B cell (primary cell): ENCODE data around the gene PFDN6. TPM values are rescaled to one million over a fixed set of nuclear protein-coding genes. Genes with fewer than 3 reads are reported as not detected.

ENCODE experiments used
- ATAC-seq: fragments of 200-7000 bp; cut with Tn5 transposase; one replicate; pipeline ENCODE4 v1.10.0; 2021; ENCODE audit warnings: low read depth, mild to moderate bottlenecking, moderate number of reproducible peaks, moderate library complexity
- CTCF ChIA-PET: fragments of 350-600 bp; sonication (Branson Sonifier 250); formaldehyde crosslinking; loops from one replicate; lab custom pipeline; 2021; ENCODE audit warnings: antibody characterized with exemption, inconsistent platforms; lab: Charles Lee
- POLR2A ChIA-PET: fragments of 350-600 bp; sonication (Branson Sonifier 250); formaldehyde crosslinking; loops from one replicate; lab custom pipeline; 2021; ENCODE audit warnings: antibody characterized with exemption; lab: Charles Lee
- DNase-seq: peaks from one replicate; pipeline ENCODE4 v3.0.0; 2013
- H2AFZ ChIP-seq: 2 replicates; pipeline ENCODE4 v1.6.1; 2012; ENCODE audit warnings: mild to moderate bottlenecking, low read depth, low read length; ENCODE audit not compliant: insufficient read depth, poor library complexity, severe bottlenecking
- H3K27ac ChIP-seq, 2 donors: 1 replicate in 1 of 2; 2 replicates in 1 of 2; pipeline ENCODE4 v1.5.1; 2012 to 2013; ENCODE audit warnings: low read length in 2 of 2, mild to moderate bottlenecking in 2 of 2, moderate library complexity in 1 of 2
- H3K27me3 ChIP-seq, 4 experiments: fragments of 200-600 bp in 1 of 4; sonication (generic) in 1 of 4; replicated peaks in 1 of 4; 1 replicate in 2 of 4; 2 replicates in 2 of 4; pipeline versions ENCODE4 v1.6.1 to v1.7.0; 2013 to 2016; ENCODE audit warnings: low read length in 3 of 4, mild to moderate bottlenecking in 2 of 4, mixed read lengths in 1 of 4, moderate library complexity in 1 of 4; ENCODE audit not compliant: insufficient read depth in 4 of 4, control insufficient read depth in 3 of 4; ENCODE audit errors: control extremely low read depth in 1 of 4
- H3K36me3 ChIP-seq, 2 experiments: replicated peaks in 1 of 2; 1 replicate in 1 of 2; 2 replicates in 1 of 2; pipeline versions ENCODE4 v1.6.1 to v1.7.1; 2013; ENCODE audit warnings: low read length in 1 of 2; ENCODE audit not compliant: insufficient read depth in 2 of 2, control insufficient read depth in 1 of 2; ENCODE audit errors: control extremely low read depth in 1 of 2, extremely low read depth in 1 of 2
- H3K4me1 ChIP-seq, 2 donors: fragments of 200-600 bp in 1 of 2; sonication (generic) in 1 of 2; 1 replicate in 1 of 2; 2 replicates in 1 of 2; pipeline versions ENCODE4 v1.5.1 to v1.6.1; 2013 to 2017; ENCODE audit warnings: low read length in 2 of 2; ENCODE audit not compliant: control insufficient read depth in 2 of 2, insufficient read depth in 2 of 2
- H3K4me2 ChIP-seq: replicated peaks from 2 replicates; pipeline ENCODE3; 2012; ENCODE audit warnings: mild to moderate bottlenecking, low read depth, low read length; ENCODE audit not compliant: poor library complexity, severe bottlenecking
- H3K4me3 ChIP-seq, 5 experiments: fragments of 200-600 bp in 1 of 5; sonication (generic) in 1 of 5; 1 replicate in 3 of 5; 2 replicates in 2 of 5; pipeline versions ENCODE4 v1.5.1 to v1.7.0; 2011 to 2016; ENCODE audit warnings: low read length in 4 of 5, mild to moderate bottlenecking in 4 of 5, low read depth in 2 of 5, control low read depth in 1 of 5, moderate library complexity in 1 of 5; ENCODE audit not compliant: insufficient read depth in 1 of 5; ENCODE audit errors: control extremely low read depth in 1 of 5, extremely low read depth in 1 of 5
- H3K79me2 ChIP-seq: fragments of 200-600 bp; sonication (generic); one replicate; pipeline ENCODE4 v1.6.0; 2016; ENCODE audit warnings: low read length; ENCODE audit not compliant: control insufficient read depth, insufficient read depth
- H3K9ac ChIP-seq: fragments of 200-600 bp; sonication (generic); 2 replicates; pipeline ENCODE4 v1.6.1; 2017; ENCODE audit warnings: mild to moderate bottlenecking, low read length, moderate library complexity
- H3K9me3 ChIP-seq, 3 donors: one replicate each; pipeline versions ENCODE4 v1.6.1 to v1.7.1; 2013; ENCODE audit warnings: low read length in 2 of 3; ENCODE audit not compliant: control insufficient read depth in 2 of 3, insufficient read depth in 1 of 3; ENCODE audit errors: control extremely low read depth in 1 of 3
- H4K20me1 ChIP-seq: 2 replicates; pipeline ENCODE4 v1.6.0; 2012; ENCODE audit warnings: mild to moderate bottlenecking, low read length; ENCODE audit not compliant: insufficient read depth, control insufficient read depth, poor library complexity, severe bottlenecking
- H3K27ac Mint-ChIP-seq: one replicate; pipeline ENCODE4 v1.8.0; 2021; ENCODE audit warnings: mixed read lengths
- H3K27me3 Mint-ChIP-seq: one replicate; pipeline ENCODE4 v1.8.0; 2021; ENCODE audit warnings: mixed read lengths
- H3K4me1 Mint-ChIP-seq: one replicate; pipeline ENCODE4 v1.8.0; 2021; ENCODE audit warnings: mixed read lengths
- H3K4me3 Mint-ChIP-seq: one replicate; pipeline ENCODE4 v1.8.0; 2021; ENCODE audit warnings: mixed read lengths
- H3K9me3 Mint-ChIP-seq: one replicate; pipeline ENCODE4 v1.8.0; 2022; ENCODE audit warnings: mixed read lengths; ENCODE audit not compliant: insufficient read depth
- CTCF ChIP-seq: fragments of 200-600 bp; IDR thresholded peaks from one replicate; pipeline ENCODE4 v1.8.0; 2022; ENCODE audit warnings: antibody characterized with exemption, mild to moderate bottlenecking
- EZH2 ChIP-seq: IDR thresholded peaks from 2 replicates; pipeline ENCODE4 v1.6.1; 2012; ENCODE audit warnings: borderline replicate concordance, low read depth, mild to moderate bottlenecking, moderate library complexity, low read length; ENCODE audit not compliant: insufficient read depth, poor library complexity, severe bottlenecking
- WGBS: methylation state at CpG from one replicate; pipeline ENCODE4 v1.1.5; 2013; ENCODE audit warnings: missing lambda C conversion rate; ENCODE audit not compliant: insufficient coverage; 5-methylcytosine and 5-hydroxymethylcytosine counted together
- intact Hi-C: fragments of 100-400 bp; cut with micrococcal nuclease; formaldehyde crosslinking; loops from one replicate; pipeline ENCODE4 v1.10.0; 2022
- polyA plus RNA-seq: library from polyadenylated mRNA; depleted of rRNA; stranded (reverse); fragments of >200 nt; gene quantifications from 2 replicates; pipeline ENCODE4 v1.2.3, GENCODE V29; 2012
- total RNA-seq, 2 donors: library from RNA; stranded (reverse); fragments of 120-200 nt in 1 of 2; gene quantifications; 1 replicate in 1 of 2; 2 replicates in 1 of 2; pipeline versions ENCODE4 v1.2.3 to v1.2.4, GENCODE V29; 2013 to 2022

The PFDN6 gene
- total and polyA plus RNA-seq, 2 donors (not counting 1 experiment from before 2014, with no cell fraction given): 33.2 to 51.1 TPM

GRCh38 chr6:33292996-33293682 is 3.7 kb downstream of the PFDN6 start:
- ChIA-PET POLR2A (interaction anchor here (0.5 to 1.2 kb wide), 2 partner anchors 19 to 95 kb away, joined by 3 to 6 read pairs; no protein-coding TSS in a partner anchor), CTCF (interaction anchor here (1.4 kb wide), 1 partner anchor 15 kb away, joined by 3 read pairs; no protein-coding TSS in a partner anchor)
- DNase-seq (no peak), ATAC-seq (no peak)
- intact Hi-C loops: no loop called here
- Mint-ChIP-seq H3K4me3 (no peak overlapping the region), H3K27ac (peak overlapping the region; percentile 27), H3K9me3 (no peaks in the 10 kb centered on the region), H3K4me1 (peaks cover 44% of the 10 kb centered on the region), H3K27me3 (no peaks in the 10 kb centered on the region)
- no peak for TF ChIP-seq EZH2
- no peak for TF ChIP-seq CTCF
- H3K4me1 ChIP-seq: peaks cover 22 to 32% of the 10 kb centered on the region in 2 donors
- H3K36me3 ChIP-seq: peaks cover 0 to 60% of the 10 kb centered on the region in 2 experiments
- H3K9ac ChIP-seq: no peak overlapping the region
- no peak overlapping the region for H3K27ac ChIP-seq
- peaks cover 20% of the 10 kb centered on the region for H4K20me1 ChIP-seq
- no peaks in the 10 kb centered on the region for H3K27me3 ChIP-seq
- H3K4me2 ChIP-seq: no peak overlapping the region
- WGBS: 95% methylated on average over 10 of the region's 16 CpGs
- no peaks in the 10 kb centered on the region for H3K9me3 ChIP-seq
- H3K4me3 ChIP-seq: no peak overlapping the region
- no peak overlapping the region for H2AFZ ChIP-seq
- H3K79me2 ChIP-seq: peaks cover 32% of the 10 kb centered on the region
